Peyer's patch (tissue), 4 donors: ENCODE measurements around the gene ZNF618.

ENCODE experiments used
- CTCF ChIP-seq, 6 experiments: fragments of 450-650 bp in 4 of 6; fragments of 200-600 bp in 2 of 6; sonication (generic) in 1 of 6; IDR thresholded peaks; one replicate each; pipeline ENCODE4 v1.5.1; 2017 to 2019; ENCODE audit warnings: antibody characterized with exemption in 6 of 6, mild to moderate bottlenecking in 3 of 6, moderate library complexity in 1 of 6
- POLR2A ChIP-seq, 2 donors: fragments of 450-650 bp; IDR thresholded peaks; one replicate each; pipeline ENCODE4 v1.5.1; 2017; ENCODE audit warnings: antibody characterized with exemption in 2 of 2, mild to moderate bottlenecking in 2 of 2, moderate library complexity in 2 of 2

GRCh38 chr9:114096866-114097612 is 220.9 kb downstream of the ZNF618 start:
- no peak for TF ChIP-seq POLR2A (IDR thresholded peaks at IDR 0.05)
- TF ChIP-seq CTCF (IDR thresholded peaks at IDR 0.05) = no peak
